PC-9 (cell line): ENCODE data around the gene MOB3B.

Experiments
- CTCF ChIP-seq: fragments of 200-600 bp; sonication (generic); conservative IDR thresholded peaks from 2 replicates; pipeline ENCODE4 v1.6.1; 2017; ENCODE audit warnings: mixed run types, antibody characterized with exemption, mild to moderate bottlenecking, moderate library complexity
- EZH2 ChIP-seq: fragments of 200-600 bp; sonication (generic); IDR thresholded peaks from 2 replicates; pipeline ENCODE4 v1.8.0; 2017; ENCODE audit warnings: antibody characterized with exemption, low read depth

DNA sequence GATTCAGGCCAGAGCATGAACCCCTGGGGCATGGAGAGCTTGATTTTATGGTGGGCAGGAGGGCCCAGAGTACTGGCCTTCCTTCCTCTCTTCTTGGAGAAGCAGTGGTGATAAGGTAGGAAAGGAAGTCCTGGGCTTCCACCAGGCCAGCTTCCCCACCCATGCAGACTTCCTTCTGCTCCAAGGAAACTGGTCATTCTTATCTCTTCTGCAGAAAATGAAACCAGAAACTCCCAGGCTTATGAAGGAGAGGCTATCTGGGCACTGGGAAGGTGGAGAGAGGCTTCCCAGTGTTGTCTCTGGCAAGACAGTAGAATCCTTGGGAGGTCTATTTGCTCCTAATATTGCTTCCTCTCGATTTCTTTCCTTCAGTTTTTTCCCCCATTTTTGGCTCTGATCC lies 122.1 kb downstream of the MOB3B start:
- TF ChIP-seq EZH2 = no peak
- no peak for TF ChIP-seq CTCF
